Stimulated activated CD8-positive, alpha-beta memory T cell treated with anti-CD3 and anti-CD28 coated beads, Interleukin-7, amount 100 ng/mL, for 48 hours (primary cell): ENCODE results near the gene RBP3.

ENCODE experiments used
- DNase-seq, 2 donors: peaks; one replicate each; pipeline ENCODE4 v3.0.0-alpha.2; 2020; ENCODE audit warnings: low read depth in 1 of 2; ENCODE audit errors: extremely low read depth in 1 of 2

Gene RBP3

DNA sequence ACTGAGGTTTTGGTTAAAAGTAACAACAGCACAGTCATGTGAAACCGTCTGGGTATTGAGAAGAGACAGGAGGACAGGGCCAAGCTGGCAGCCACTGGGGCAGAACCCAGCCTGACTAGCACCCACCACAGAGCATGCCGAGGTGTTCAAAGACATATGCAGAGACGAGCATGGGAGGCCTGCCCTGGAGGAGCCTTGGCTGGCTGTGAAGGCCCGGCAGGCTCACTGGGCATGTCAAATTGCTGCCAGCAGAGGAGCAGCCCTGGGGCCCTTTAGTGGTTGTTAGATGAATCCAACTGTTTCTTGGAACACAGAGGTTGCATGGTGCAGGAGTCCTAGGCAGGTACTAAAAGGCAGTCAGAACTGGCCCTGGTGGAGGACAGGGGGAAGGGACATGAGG lies 30.9 kb upstream of the RBP3 start:
- DNase-seq: no peak

DNA sequence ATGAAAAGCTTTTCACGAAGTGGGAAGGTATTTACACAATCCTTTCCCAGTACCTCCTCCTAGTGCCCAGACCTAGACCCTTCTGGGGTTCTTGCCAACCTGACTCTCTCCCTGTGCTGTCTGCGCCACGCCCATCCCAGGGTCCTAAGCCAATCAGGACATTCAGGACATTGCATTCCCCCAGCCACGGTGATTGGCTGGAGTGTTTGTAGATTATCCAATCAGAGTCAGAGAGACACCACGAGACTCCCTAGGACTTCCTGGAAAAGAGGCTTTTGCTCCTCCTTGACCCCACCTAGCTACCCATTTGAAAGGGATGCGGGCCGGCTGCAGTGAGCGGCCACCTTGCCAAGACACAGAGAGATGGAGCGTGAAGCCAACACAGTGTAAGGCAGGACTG lies 29.5 kb upstream of the RBP3 start:
- DNase-seq: no peak

DNA sequence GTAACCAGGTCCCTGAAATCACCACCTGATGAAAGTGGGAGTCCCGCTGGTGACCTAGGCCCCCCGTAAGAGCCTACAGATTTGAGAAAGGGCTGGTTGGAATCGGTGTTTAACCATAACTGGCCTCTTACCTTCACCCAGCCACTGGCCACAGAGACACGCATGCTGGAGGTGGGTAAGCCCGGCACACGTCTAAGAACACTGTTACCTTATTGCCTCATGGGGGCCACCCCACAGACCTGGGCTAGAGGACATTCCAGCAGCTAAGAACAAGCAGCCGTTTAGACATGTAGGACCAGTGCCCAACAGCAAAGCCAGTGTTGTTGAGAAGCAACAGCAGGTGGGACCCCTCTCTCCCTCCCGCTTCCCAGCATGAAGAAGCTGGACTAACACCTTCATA lies 28.4 kb upstream of the RBP3 start:
- DNase-seq: no peak

DNA sequence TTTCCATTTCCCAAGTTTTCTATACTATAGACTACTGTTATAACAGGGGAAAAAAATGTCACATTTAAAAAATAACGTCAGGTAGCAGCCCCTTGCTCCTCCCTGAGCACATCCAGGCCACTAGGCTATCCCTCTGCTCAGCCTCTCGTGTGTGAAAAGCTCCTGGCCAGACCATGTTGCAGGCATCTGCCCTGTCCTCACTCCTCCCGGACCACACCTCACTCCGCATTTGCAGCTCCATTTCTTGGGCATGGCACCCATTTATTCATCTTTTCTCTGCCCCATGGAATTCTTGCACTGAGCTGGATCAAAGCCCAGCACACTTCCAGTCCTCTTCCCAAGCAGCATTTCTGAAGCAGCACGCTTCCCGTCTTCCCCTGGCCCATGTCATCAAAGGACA lies 27.4 kb upstream of the RBP3 start:
- DNase-seq: no peak

DNA sequence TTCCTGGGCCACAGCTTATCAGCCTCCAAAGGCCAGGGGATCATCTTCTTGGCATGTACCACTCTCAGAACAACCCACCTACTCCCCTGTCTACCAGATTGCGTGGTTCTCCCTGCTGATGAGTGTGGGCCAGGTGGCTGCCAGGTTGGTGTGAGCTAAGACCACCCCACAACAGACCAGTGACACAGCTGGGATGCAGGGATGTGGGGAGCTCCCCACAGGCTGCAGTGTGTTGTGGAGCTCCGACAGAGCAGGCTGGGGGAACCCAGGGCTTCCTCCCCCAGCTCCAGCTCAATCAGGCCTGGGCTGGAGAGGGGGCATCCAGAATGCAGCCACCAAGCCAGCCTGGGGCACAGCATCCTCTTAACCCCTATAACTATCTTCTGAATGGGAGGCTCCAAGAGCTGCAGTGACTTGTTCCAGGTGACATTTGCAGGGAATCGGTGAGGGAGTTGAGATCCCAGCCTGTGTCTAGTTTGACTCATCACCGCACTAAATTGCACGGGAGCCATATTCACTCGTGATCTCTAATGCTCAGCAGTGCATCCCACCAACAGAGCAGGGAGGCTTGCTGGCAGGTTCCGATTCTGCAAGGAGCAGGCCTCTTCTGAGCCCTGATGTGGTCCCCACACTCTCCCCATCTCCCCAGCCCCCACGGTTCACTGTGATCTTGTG lies 26.5 kb upstream of the RBP3 start:
- DNase-seq: no peak

DNA sequence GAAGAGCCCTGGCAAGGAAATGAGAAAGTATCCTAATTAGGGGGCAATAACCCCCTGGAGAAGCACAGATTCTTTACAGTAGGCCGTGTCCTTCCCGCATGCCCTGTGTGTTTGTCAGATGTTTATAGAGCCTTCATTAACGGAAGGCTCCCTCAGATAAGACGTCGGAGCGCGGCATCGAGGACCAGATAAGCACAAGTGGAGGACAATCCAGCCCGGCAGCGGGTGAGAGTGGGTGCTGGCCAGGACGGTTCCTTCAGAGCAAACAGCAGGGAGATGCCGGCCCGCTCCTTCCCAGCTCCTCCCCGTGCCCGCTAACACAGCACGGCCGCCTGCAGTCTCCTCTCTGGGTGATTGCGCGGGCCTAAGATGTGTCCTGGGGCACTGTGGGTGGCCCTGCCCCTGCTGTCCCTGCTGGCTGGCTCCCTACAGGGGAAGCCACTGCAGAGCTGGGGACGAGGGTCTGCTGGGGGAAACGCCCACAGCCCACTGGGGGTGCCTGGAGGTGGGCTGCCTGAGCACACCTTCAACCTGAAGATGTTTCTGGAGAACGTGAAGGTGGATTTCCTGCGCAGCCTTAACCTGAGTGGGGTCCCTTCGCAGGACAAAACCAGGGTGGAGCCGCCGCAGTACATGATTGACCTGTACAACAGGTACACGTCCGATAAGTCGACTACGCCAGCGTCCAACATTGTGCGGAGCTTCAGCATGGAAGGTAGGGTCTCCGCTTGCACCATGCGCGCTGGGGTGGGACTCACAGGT lies 25.7 kb upstream of the RBP3 start, which contains the start of gene GDF2:
Gene GDF2 (plus strand): TSS at position 155 of the 762 bp plus-strand sequence. CDS start 215 bp downstream, at position 370.
- no peak for DNase-seq

DNA sequence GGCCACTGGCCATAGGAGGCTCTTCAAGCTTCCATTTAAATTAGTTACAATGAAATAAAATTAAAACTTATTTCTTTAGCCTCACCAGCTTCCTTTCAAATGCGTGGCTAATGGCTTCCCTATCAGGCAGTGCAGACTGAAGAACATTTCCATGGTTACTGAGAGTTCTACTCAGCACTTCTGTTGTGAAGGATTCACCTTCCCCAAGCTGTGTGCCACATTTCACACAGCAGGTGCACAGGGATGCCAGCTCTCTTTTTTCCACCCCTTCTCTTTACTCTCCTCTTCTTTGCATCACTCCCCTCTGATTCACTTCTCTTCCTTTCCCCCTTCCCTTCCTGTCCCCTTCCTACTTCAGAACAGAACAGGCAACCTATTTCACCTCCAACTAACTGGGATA lies 25.1 kb upstream of the RBP3 start:
- no peak for DNase-seq

DNA sequence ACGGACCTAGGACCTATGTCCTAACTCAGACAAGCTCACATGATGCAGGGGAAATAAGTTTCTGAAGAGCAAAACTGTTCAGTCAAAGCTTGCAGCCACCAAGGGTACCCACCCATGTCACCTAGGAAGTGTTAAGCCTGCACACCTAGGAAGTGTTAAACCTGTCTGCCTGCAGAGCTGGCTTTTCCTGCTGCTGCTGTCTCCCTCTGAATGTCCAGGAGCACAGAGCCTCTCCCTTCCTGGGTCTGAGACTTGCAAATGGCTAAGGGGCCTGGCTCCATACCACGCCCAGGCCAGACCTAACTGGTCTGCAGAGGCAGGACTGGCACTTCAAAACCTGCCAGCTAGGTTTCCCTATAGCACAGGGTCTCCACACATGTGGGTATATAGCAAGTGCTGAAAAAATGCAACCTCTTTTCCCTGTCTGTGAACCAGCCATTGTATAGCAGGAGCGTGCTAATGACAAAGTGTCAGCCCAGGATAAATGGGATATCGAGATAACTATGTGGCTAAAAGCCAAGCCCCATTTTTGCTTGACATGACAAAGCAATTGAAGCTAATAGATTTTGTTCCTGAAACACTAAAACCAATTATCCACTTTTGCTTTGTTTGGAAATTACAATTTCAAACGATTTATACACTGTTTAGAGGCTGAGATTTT lies 24.4 kb upstream of the RBP3 start:
- DNase-seq: no peak

DNA sequence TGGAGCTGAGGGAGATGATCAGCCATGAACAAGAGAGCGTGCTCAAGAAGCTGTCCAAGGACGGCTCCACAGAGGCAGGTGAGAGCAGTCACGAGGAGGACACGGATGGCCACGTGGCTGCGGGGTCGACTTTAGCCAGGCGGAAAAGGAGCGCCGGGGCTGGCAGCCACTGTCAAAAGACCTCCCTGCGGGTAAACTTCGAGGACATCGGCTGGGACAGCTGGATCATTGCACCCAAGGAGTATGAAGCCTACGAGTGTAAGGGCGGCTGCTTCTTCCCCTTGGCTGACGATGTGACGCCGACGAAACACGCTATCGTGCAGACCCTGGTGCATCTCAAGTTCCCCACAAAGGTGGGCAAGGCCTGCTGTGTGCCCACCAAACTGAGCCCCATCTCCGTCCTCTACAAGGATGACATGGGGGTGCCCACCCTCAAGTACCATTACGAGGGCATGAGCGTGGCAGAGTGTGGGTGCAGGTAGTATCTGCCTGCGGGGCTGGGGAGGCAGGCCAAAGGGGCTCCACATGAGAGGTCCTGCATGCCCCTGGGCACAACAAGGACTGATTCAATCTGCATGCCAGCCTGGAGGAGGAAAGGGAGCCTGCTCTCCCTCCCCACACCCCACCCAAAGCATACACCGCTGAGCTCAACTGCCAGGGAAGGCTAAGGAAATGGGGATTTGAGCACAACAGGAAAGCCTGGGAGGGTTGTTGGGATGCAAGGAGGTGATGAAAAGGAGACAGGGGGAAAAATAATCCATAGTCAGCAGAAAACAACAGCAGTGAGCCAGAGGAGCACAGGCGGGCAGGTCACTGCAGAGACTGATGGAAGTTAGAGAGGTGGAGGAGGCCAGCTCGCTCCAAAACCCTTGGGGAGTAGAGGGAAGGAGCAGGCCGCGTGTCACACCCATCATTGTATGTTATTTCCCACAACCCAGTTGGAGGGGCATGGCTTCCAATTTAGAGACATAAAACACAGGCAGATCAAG lies 22.6 kb upstream of the RBP3 start:
- DNase-seq: no peak

DNA sequence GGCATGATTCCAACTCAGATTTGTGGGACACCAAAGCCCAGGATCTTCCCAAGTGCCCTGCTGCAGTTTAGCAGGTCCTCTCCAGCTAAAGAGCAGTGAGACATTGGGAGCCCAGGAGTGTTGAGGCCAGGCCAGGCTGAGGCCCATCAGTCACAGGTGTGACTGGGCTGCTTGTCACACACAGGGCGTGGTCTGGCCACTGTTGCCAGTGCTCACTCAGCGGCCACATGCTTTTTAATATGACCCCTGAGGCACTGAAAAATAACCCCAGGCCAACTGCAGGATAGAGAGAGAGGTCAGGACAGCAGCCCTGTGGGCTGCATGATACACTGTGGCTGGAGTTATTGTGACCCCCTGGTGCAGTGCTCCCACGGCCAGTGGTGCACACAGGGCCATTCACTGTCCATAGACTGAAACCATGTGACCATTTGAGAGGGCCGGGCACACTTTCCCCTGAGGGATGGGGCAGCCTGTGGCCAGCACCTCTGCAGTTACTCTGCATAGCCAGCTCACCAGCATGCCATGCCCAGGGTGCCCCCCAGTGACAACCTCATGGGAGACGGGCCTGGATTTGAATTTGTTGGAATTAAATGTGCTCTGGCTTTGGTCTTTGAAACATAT lies 21.7 kb upstream of the RBP3 start:
- no peak for DNase-seq

DNA sequence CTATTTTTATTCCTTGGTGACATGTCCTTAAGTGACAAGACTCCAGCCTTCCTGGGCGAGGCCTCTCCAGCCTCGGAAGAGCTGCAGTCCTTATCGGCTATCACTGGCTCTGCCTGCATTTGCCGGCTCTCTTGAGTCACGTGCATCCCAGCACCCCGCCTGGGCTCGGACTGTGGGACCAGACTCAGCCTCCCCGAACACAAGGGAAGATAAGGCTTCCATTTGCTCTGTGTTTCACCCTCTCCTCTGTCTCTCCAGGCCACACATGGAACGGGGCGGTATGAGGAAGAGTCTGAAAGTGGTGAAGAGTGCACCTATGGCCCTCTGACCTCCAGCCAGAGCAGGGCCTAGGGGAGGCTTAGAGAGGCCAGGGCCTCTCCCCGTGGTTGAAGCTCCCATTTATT lies 21.2 kb upstream of the RBP3 start:
- no peak for DNase-seq

DNA sequence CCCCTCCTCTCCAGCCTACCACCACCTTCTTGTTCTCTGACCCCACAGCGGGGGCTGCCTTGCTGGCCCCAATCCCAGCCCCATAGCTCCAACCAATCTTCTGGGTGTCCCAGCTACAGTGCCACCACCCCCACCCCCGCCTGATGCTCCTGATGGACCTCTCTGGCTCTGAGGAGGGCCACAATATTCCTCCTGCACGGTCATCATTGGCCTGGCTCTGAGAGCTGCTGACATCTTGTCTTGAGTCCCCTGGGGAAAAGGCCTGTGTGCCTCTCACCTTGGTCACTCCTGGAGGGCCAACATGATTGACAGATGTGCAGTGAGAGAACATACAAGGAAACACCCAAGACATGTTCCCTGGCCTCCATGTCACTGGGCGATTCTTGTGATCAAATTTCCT lies 18.3 kb upstream of the RBP3 start:
- no peak for DNase-seq

DNA sequence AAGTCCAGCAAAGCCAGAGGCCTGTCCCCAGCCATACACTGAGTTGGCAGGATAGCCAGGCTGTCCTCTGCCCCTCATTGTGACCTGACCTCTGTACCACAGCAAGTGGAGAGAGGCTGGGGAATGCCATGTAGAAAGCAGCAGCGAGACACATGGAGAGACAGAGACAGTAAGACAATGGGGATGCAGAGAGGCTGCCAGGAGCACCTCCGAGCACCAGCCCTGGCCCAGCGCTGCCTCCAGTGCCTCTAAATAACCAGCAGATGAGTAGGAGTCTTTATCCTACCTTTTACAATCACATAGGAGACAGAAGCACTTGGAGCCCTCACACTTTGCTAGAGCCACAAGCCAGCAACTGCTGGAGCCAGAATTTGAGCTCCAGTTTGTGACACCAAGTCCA lies 17.8 kb upstream of the RBP3 start:
- DNase-seq: no peak

DNA sequence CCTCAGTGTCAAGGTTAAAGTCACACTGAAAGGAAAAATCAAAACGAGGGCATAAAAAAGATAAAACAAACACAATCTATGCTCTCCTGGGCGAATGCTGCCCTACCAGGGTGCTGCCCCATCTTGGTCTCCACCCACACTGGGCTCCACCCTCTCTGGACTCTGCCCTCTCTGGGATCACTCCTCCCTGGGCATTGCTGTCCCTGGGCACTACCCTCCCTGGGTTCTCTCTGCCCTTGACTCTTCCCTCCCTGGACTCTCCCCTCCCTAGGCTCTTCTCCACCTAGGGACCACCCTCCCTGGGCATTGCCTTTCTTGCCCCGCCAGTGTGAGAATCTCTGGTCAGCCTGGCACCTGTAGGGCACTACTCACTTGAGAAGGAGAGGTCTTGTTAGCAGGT lies 17.4 kb upstream of the RBP3 start:
- no peak for DNase-seq

DNA sequence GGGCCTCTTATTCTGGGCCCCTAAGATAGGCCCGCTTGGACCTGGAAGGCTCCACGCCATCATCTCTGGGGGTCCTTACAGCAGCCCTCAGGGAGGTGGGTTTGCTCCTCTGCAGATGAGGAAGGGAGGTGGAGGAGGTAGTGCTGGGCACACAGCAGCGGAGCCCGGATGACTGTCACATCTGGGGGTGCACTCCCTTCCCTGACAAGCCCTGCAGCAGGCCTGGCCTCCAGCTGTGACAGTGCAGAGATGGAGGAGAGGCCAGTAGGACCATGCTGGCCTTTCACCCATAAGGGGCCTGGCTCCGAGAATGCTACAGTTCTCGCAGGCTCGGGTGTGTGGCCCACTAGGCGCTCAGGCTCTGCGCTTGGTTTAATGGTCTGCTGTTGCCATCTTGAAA lies 16.7 kb upstream of the RBP3 start:
- no peak for DNase-seq

DNA sequence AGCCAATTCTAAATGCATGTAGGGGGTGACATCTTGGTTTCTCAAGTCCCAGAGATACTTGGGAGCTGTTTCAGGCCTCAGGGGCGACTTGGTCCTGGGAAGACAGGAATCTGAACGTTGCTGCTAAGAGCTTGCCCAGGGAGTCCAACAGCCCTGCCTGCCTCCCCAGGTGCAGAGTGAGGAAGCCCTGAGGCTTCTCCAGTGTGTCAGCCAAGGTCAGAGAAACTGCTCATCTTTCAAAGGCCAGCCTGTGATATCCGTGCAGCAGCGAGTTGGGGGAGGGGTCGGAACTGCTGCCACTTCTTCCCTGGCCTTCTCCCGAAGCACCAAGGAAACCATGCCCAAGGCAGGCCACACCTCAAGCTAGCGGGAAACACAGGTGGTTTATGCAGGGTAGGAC lies 16.2 kb upstream of the RBP3 start:
- no peak for DNase-seq

DNA sequence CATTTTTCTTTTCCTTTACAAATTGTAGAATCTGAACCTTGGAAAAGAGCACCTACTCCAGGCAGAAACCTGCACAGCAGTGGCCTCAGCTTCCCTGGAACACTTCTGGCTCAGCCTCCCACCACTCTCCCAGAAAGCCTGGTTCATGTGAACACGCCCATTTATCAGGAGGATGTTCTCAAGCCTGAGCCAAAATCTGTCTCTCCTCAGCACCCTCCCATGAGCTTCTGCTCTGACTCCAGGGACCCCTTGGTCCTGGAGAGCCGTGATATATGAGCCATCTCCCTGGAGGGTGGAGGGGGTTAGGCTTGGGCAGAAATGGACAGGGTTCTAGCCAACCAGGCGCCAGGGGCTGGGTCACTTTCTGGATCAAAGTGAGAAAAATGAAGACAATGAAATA lies 15.8 kb upstream of the RBP3 start:
- no peak for DNase-seq

DNA sequence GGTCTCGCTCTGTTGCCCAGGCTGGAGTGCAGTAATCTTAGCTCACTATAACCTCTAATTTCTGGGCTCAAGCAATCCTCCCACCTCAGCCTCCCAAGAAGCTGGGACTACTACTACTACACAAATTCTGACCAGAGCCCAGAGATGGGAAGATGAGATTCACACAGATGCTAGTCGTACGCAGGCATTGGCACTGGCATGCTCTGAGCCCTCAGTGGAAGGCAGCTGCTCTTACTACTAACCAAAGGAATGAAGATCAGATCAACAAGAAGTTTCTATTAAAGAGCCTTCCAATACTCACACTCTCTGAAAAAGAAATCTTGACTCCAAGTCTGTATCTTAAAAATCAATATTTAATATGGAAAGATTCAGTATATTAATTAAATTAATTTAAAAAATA lies 15.2 kb upstream of the RBP3 start:
- DNase-seq: no peak

DNA sequence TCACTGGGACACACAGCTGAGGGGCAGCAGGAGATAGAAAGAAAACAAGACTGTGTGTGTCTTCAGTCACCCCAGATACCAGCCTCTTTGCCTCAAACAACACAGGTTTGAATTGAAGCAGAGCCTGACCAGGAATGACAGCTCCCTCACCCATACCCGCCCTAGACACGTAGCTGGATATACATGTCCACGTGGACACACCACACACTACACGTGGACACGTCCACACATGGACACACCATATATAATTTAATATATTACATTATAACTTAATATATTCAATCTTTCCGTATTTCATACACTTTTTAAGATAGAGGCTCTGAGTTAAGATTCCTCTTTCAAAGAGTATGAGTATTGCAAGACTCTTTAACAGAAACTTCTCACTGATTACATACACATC lies 14.6 kb upstream of the RBP3 start:
- DNase-seq: no peak

DNA sequence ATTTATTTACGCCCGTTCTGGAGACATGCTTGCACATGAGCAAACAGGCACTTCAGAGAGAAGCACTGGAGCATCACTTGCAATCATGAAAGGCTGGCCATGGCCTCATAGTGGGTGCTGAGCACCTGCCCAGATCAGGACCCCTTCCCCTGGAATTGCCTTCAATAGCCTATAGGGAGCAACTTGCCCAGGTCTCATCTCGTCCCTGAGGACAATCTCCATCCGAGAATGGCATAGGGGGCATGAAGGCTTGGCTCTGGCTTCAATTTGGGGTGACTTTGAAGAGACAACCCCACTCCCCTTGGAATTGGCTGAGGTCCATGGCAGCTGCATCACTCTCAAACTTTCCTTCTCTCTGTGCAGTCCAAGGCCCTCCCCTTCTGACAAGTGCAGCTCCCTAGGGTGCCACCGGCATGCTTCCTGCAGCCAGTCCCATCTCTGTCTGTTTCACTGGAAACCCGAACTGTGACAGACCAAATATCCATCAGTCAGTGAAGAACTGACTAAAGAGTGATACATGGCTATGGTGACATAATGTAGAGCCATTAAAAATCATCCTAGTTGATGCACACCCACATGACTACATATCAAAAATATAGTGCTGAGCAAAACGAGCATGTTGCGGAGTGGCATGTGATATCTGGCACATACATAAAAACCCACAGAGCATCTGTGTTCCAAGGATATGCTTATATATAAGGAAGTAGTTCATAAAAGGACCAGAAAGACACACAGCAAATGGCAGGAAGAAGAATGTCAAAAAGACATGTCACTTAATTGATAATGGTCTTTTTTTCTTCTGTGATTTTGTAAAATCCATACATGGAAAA lies 13.5 kb upstream of the RBP3 start:
- DNase-seq: no peak
